ENCODE results near the gene C2orf81.

The C2orf81 gene

GRCh38 chr2:74417197-74417596, 4.2 kb downstream of the C2orf81 start:
- H3K27ac ChIP-seq, result no peak overlapping the region
- TF ChIP-seq ZFX (IDR thresholded peaks at IDR 0.05; ENCODE audit: borderline replicate concordance) (no peak), CTCF (IDR thresholded peaks at IDR 0.05) (no peak)

- H3K27ac ChIP-seq, result no peak overlapping the region
- TF ChIP-seq ZFX (IDR thresholded peaks at IDR 0.05; ENCODE audit: borderline replicate concordance), result no peak
Measured at GRCh38 chr2:74416778-74417177, 4.6 kb downstream of the C2orf81 start.

- TF ChIP-seq ZFX (IDR thresholded peaks at IDR 0.05; ENCODE audit: borderline replicate concordance), result no peak
- no peak for TF ChIP-seq CTCF (IDR thresholded peaks at IDR 0.05)
Measured at GRCh38 chr2:74415762-74416395, 5.5 kb downstream of the C2orf81 start.

GRCh38 chr2:74414881-74415761, 6.3 kb downstream of the C2orf81 start:
- no peak for TF ChIP-seq ZFX (IDR thresholded peaks at IDR 0.05; ENCODE audit: borderline replicate concordance)
- TF ChIP-seq CTCF (IDR thresholded peaks at IDR 0.05), result no peak
- no peak overlapping the region for H3K27ac ChIP-seq

More at GRCh38 chr2:74415762-74416395, 5.5 kb downstream of the C2orf81 start:
- H3K27ac ChIP-seq, result no peak overlapping the region

- TF ChIP-seq ZFX (IDR thresholded peaks at IDR 0.05; ENCODE audit: borderline replicate concordance) (no peak), CTCF (IDR thresholded peaks at IDR 0.05) (no peak)
- no peak overlapping the region for H3K27ac ChIP-seq
Measured at GRCh38 chr2:74414441-74414840, 7.0 kb downstream of the C2orf81 start.

- TF ChIP-seq ZFX (IDR thresholded peaks at IDR 0.05; ENCODE audit: borderline replicate concordance) (no peak), CTCF (IDR thresholded peaks at IDR 0.05) (no peak)
- H3K27ac ChIP-seq, result no peak overlapping the region
Measured at GRCh38 chr2:74413001-74413698, 8.3 kb downstream of the C2orf81 start.

GRCh38 chr2:74407682-74408081, 13.7 kb downstream of the C2orf81 start:
- TF ChIP-seq CTCF (IDR thresholded peaks at IDR 0.05), result no peak
- TF ChIP-seq ZFX (IDR thresholded peaks at IDR 0.05; ENCODE audit: borderline replicate concordance), result no peak

More at GRCh38 chr2:74407682-74408081, 13.7 kb downstream of the C2orf81 start:
- H3K27ac ChIP-seq, result no peak overlapping the region

All from 22Rv1 (cell line).